HEK293 (cell line): ENCODE measurements around the gene NUMA1.
A peak's percentile ranks its signal among the peaks of the same experiment; 100 is the strongest.

Experiments
- ATF2 ChIP-seq: fragments of 450-650 bp; formaldehyde crosslinking; IDR thresholded peaks from 2 replicates; pipeline ENCODE4 v1.5.1; 2016; ENCODE audit warnings: missing biosample characterization, missing genetic modification characterization, low read depth
- GLIS2 ChIP-seq: fragments of 450-650 bp; formaldehyde crosslinking; IDR thresholded peaks from 2 replicates; pipeline ENCODE4 v1.5.1; 2016; ENCODE audit warnings: missing biosample characterization, missing genetic modification characterization
- KLF9 ChIP-seq: fragments of 450-650 bp; formaldehyde crosslinking; IDR thresholded peaks from 2 replicates; pipeline ENCODE4 v1.5.1; 2016; ENCODE audit warnings: missing biosample characterization, missing genetic modification characterization, low read depth
- MEIS1 ChIP-seq: sonication (generic); formaldehyde crosslinking; IDR thresholded peaks from 2 replicates; pipeline ENCODE4 v1.8.1; 2022; ENCODE audit warnings: missing genetic modification reagents, mild to moderate bottlenecking, borderline replicate concordance
- OVOL3 ChIP-seq: fragments of 450-650 bp; formaldehyde crosslinking; IDR thresholded peaks from 2 replicates; pipeline ENCODE4 v1.5.1; 2016; ENCODE audit warnings: missing biosample characterization, missing genetic modification characterization
- RBAK ChIP-seq: fragments of 450-650 bp; formaldehyde crosslinking; IDR thresholded peaks from 2 replicates; pipeline ENCODE4 v1.5.1; 2016; ENCODE audit warnings: missing biosample characterization, missing genetic modification characterization
- YY1 ChIP-seq: fragments of 450-650 bp; formaldehyde crosslinking; IDR thresholded peaks from 2 replicates; pipeline ENCODE4 v1.5.1; 2018; ENCODE audit warnings: missing biosample characterization, missing genetic modification characterization
- YY2 ChIP-seq: fragments of 450-650 bp; formaldehyde crosslinking; IDR thresholded peaks from 2 replicates; pipeline ENCODE4 v1.5.1; 2016; ENCODE audit warnings: missing biosample characterization, missing genetic modification characterization
- ZFHX2 ChIP-seq: fragments of 450-650 bp; formaldehyde crosslinking; conservative IDR thresholded peaks from 2 replicates; pipeline ENCODE4 v1.5.1; 2016; ENCODE audit warnings: missing biosample characterization, missing genetic modification characterization
- ZNF174 ChIP-seq: fragments of 450-650 bp; formaldehyde crosslinking; IDR thresholded peaks from 2 replicates; pipeline ENCODE4 v1.5.0; 2017; ENCODE audit warnings: missing biosample characterization, mild to moderate bottlenecking, missing genetic modification characterization
- ZNF18 ChIP-seq: fragments of 450-650 bp; formaldehyde crosslinking; IDR thresholded peaks from 2 replicates; pipeline ENCODE4 v1.5.1; 2016; ENCODE audit warnings: missing biosample characterization, missing genetic modification characterization
- ZNF184 ChIP-seq: fragments of 450-650 bp; IDR thresholded peaks from 2 replicates; pipeline ENCODE4 v1.5.1; 2018; ENCODE audit warnings: missing biosample characterization, mild to moderate bottlenecking, missing genetic modification characterization
- ZNF214 ChIP-seq: fragments of 450-650 bp; formaldehyde crosslinking; IDR thresholded peaks from 2 replicates; pipeline ENCODE4 v1.5.1; 2017; ENCODE audit warnings: missing biosample characterization, mild to moderate bottlenecking, missing genetic modification characterization, borderline replicate concordance
- ZNF223 ChIP-seq: fragments of 450-650 bp; formaldehyde crosslinking; IDR thresholded peaks from 2 replicates; pipeline ENCODE4 v1.5.1; 2016; ENCODE audit warnings: missing biosample characterization, missing genetic modification characterization
- ZNF280C ChIP-seq: fragments of 450-650 bp; formaldehyde crosslinking; IDR thresholded peaks from 2 replicates; pipeline ENCODE4 v1.5.1; 2016; ENCODE audit warnings: missing biosample characterization, missing genetic modification characterization
- ZNF416 ChIP-seq: fragments of 450-650 bp; formaldehyde crosslinking; IDR thresholded peaks from 2 replicates; pipeline ENCODE4 v1.5.1; 2016; ENCODE audit warnings: missing biosample characterization, missing genetic modification characterization
- ZNF501 ChIP-seq: fragments of 450-650 bp; formaldehyde crosslinking; IDR thresholded peaks from 2 replicates; pipeline ENCODE4 v1.5.1; 2016; ENCODE audit warnings: missing biosample characterization, missing genetic modification characterization
- ZNF513 ChIP-seq: fragments of 450-650 bp; IDR thresholded peaks from 2 replicates; pipeline ENCODE4 v1.5.1; 2018; ENCODE audit warnings: missing biosample characterization, missing genetic modification characterization
- ZNF521 ChIP-seq: fragments of 450-650 bp; formaldehyde crosslinking; IDR thresholded peaks from 2 replicates; pipeline ENCODE4 v1.5.1; 2017; ENCODE audit warnings: missing biosample characterization, mild to moderate bottlenecking, missing genetic modification characterization
- ZNF548 ChIP-seq: fragments of 450-650 bp; formaldehyde crosslinking; IDR thresholded peaks from 2 replicates; pipeline ENCODE4 v1.5.1; 2016; ENCODE audit warnings: missing biosample characterization, missing genetic modification characterization
- ZNF600 ChIP-seq: fragments of 450-650 bp; formaldehyde crosslinking; IDR thresholded peaks from 2 replicates; pipeline ENCODE4 v1.5.1; 2016; ENCODE audit warnings: missing biosample characterization, missing genetic modification characterization
- ZNF645 ChIP-seq: fragments of 450-650 bp; formaldehyde crosslinking; IDR thresholded peaks from 2 replicates; pipeline ENCODE4; 2016; ENCODE audit warnings: missing biosample characterization, missing genetic modification characterization
- ZNF747 ChIP-seq: fragments of 450-650 bp; formaldehyde crosslinking; IDR thresholded peaks from 2 replicates; pipeline ENCODE4 v1.5.1; 2016; ENCODE audit warnings: missing biosample characterization, missing genetic modification characterization
- ZNF76 ChIP-seq: fragments of 450-650 bp; formaldehyde crosslinking; IDR thresholded peaks from 2 replicates; pipeline ENCODE4; 2016; ENCODE audit warnings: low read depth, missing biosample characterization, missing genetic modification characterization, borderline replicate concordance
- ZNF768 ChIP-seq: fragments of 450-650 bp; formaldehyde crosslinking; IDR thresholded peaks from 2 replicates; pipeline ENCODE4 v1.5.1; 2018; ENCODE audit warnings: missing biosample characterization, mild to moderate bottlenecking, missing genetic modification characterization

The NUMA1 gene

GRCh38 chr11:72112143-72112977, 32.0 kb upstream of the NUMA1 start, which contains the start of gene ANAPC15 (continued):
- no peak for TF ChIP-seq ZNF18
- TF ChIP-seq ZNF501 (tag by site-specific recombination): peak; percentile 71; the same call in 1 of the 2 replicates
- TF ChIP-seq GLIS2 (tag by site-specific recombination): no peak
- peak; percentile 78 for TF ChIP-seq KLF9 (tag by site-specific recombination)
- TF ChIP-seq MEIS1 (CRISPR knock-in tag): no peak
- no peak for TF ChIP-seq ZNF184
- TF ChIP-seq ATF2 (tag by site-specific recombination): no peak
- no peak for TF ChIP-seq ZNF513 (tag by site-specific recombination)
- TF ChIP-seq OVOL3: no peak
- TF ChIP-seq RBAK (tag by site-specific recombination): no peak
- TF ChIP-seq ZNF214 (tag by site-specific recombination): no peak
- no peak for TF ChIP-seq ZNF223 (tag by site-specific recombination)
- no peak for TF ChIP-seq ZNF416 (tag by site-specific recombination)
- TF ChIP-seq ZFHX2: peak; percentile 72
- TF ChIP-seq ZNF747: no peak
- TF ChIP-seq YY2 (tag by site-specific recombination): no peak
- no peak for TF ChIP-seq ZNF548
- no peak for TF ChIP-seq ZNF645 (tag by site-specific recombination)
- no peak for TF ChIP-seq ZNF174
- TF ChIP-seq ZNF280C (tag by site-specific recombination): no peak
- TF ChIP-seq ZNF521: no peak
- no peak for TF ChIP-seq YY1 (tag by site-specific recombination)
- TF ChIP-seq ZNF768 (tag by site-specific recombination): no peak
- no peak for TF ChIP-seq ZNF76
- TF ChIP-seq ZNF600 (tag by site-specific recombination): no peak
